Calu3 (cell line): ENCODE data around the gene KRT7. TPM values are rescaled to one million over a fixed set of nuclear protein-coding genes. Genes with fewer than 3 reads are reported as not detected.

ENCODE experiments used
- Bru-seq: library from RNA; stranded (reverse); fragments of 400-500 nt; gene quantifications from one replicate; lab custom pipeline; 2021; lab: Mats Ljungman, UMichigan
- BruChase-seq, 2 experiments: library from RNA; stranded (reverse); fragments of 400-500 nt; gene quantifications; one replicate each; lab custom pipeline; 2021; lab: Mats Ljungman, UMichigan
- BruUV-seq: library from RNA; stranded (reverse); fragments of 400-500 nt; replicated peaks from 2 replicates; lab custom pipeline; 2021; lab: Mats Ljungman, UMichigan
- CTCF ChIA-PET: fragments of 300-600 bp; sonication (Branson Sonifier 250); formaldehyde crosslinking; loops from one replicate; lab custom pipeline; 2022; ENCODE audit warnings: antibody characterized with exemption; lab: Charles Lee
- DNase-seq: peaks from one replicate; pipeline ENCODE4 v3.0.0; 2022
- H3K27ac Mint-ChIP-seq: one replicate; pipeline ENCODE4 v1.8.0; 2022; ENCODE audit warnings: mixed read lengths; ENCODE audit not compliant: unreplicated experiment
- H3K27me3 Mint-ChIP-seq: one replicate; pipeline ENCODE4 v1.8.0; 2022; ENCODE audit warnings: mixed read lengths; ENCODE audit not compliant: unreplicated experiment
- H3K36me3 Mint-ChIP-seq: one replicate; pipeline ENCODE4 v1.8.0; 2022; ENCODE audit warnings: mild to moderate bottlenecking, moderate library complexity, mixed read lengths; ENCODE audit not compliant: insufficient read depth, unreplicated experiment
- H3K4me1 Mint-ChIP-seq: one replicate; pipeline ENCODE4 v1.8.0; 2022; ENCODE audit warnings: mild to moderate bottlenecking, low read depth, mixed read lengths; ENCODE audit not compliant: unreplicated experiment
- H3K4me3 Mint-ChIP-seq: one replicate; pipeline ENCODE4 v1.8.0; 2022; ENCODE audit warnings: mild to moderate bottlenecking, low read depth, moderate library complexity, mixed read lengths; ENCODE audit not compliant: unreplicated experiment
- H3K9me3 Mint-ChIP-seq: one replicate; pipeline ENCODE4 v1.8.0; 2022; ENCODE audit warnings: low read depth, mixed read lengths; ENCODE audit not compliant: unreplicated experiment
- CTCF ChIP-seq: fragments of 200-600 bp; IDR thresholded peaks from one replicate; pipeline ENCODE4 v1.8.0; 2022; ENCODE audit warnings: antibody characterized with exemption; ENCODE audit not compliant: unreplicated experiment
- intact Hi-C: fragments of 100-400 bp; cut with micrococcal nuclease; formaldehyde crosslinking; loops from one replicate; pipeline ENCODE4 v1.10.0; 2022; ENCODE audit not compliant: unreplicated experiment
- long read RNA-seq: library from polyadenylated mRNA; stranded (forward); transcript quantifications from one replicate; pipeline ENCODE4 v2.0.0, GENCODE V29; 2022
- total RNA-seq: library from RNA; stranded (reverse); gene quantifications from 2 replicates; pipeline ENCODE4 v1.2.3, GENCODE V29; 2022

KRT7 gene
- total RNA-seq (2,370 and 2,828 TPM in 2 replicates), Bru-seq, nascent RNA (percentile 99 among the genes with signal in this experiment), BruChase-seq, experiment 1, labeled RNA remaining after a 6-hour chase (percentile 99 among the genes with signal in this experiment), BruChase-seq, experiment 2, labeled RNA remaining after a 2-hour chase (percentile 99 among the genes with signal in this experiment)
- long read RNA-seq, transcript KRT7-208 (2 exons, 629 nt): minor isoform, 13 of 3,226 reads
- long read RNA-seq, transcript KRT7-201 (9 exons, 1,754 nt): major isoform, 2,820 of 3,226 reads
- long read RNA-seq, partial matches to known transcripts: 187 of 3,226 reads
- long read RNA-seq, other reads (novel, unspliced or antisense): 205 of 3,226 reads

DNA sequence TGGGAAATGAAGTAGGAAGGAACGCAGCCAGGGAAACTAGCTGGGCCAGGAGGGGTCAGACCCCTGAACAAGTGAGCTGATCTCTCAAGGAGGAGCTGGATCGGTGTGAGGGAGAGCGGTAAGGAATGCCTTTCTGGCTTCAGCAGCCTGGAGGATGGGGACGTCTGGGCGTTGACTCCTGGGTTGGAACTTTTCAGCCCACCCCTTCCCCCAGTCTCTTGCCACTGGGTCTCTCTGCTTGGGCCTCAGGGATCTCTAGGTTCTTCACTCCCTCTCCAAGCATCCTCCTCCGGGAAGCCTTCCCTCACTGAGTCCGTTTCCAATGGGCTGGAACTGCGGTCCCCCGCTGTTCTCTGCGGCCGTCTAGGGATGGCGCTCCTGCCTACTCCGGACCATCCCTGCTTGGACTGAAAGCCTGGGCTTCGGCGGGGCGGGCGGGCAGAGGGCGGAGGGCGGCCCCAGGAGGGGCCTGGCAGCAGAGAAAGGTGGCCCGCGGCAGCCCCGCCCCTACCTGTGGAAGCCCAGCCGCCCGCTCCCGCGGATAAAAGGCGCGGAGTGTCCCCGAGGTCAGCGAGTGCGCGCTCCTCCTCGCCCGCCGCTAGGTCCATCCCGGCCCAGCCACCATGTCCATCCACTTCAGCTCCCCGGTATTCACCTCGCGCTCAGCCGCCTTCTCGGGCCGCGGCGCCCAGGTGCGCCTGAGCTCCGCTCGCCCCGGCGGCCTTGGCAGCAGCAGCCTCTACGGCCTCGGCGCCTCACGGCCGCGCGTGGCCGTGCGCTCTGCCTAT, at the start of gene KRT7:
Gene KRT7 (plus strand): TSS at position 570 of the 788 bp plus-strand sequence. CDS start 54 bp downstream, at position 624.
- Mint-ChIP-seq H3K4me1 (peaks cover 64% of the 10 kb centered on the region), H3K27ac (peak within 1 kb of the TSS; percentile 97), H3K27me3 (no peaks in the 10 kb centered on the region), H3K4me3 (peak within 1 kb of the TSS; percentile 85), H3K9me3 (no peaks in the 10 kb centered on the region), H3K36me3 (peaks cover 83% of the 10 kb centered on the region)
- BruUV-seq: TSS peak; percentile 79
- CTCF ChIA-PET: interaction anchor here (1.9 kb wide), 1 partner anchor 11 kb away, joined by 5 read pairs; no protein-coding TSS in a partner anchor
- DNase-seq: peak; percentile 92
- intact Hi-C loops: loop anchor here (10.0 kb wide), 1 partner anchor 52 kb away; no protein-coding TSS in a partner anchor
- no peak for TF ChIP-seq CTCF

GRCh38 chr12:52183544-52183910, 49.5 kb upstream of the KRT7 start:
- H3K4me3 Mint-ChIP-seq: no peak overlapping the region
- BruUV-seq: no TSS peak
- TF ChIP-seq CTCF: no peak
- no peak for DNase-seq
- CTCF ChIA-PET: no interaction called here
- intact Hi-C loops: no loop called here
- H3K4me1 Mint-ChIP-seq: peaks cover 32% of the 10 kb centered on the region
- H3K27ac Mint-ChIP-seq: no peak overlapping the region
- H3K27me3 Mint-ChIP-seq: no peaks in the 10 kb centered on the region
- no peaks in the 10 kb centered on the region for H3K9me3 Mint-ChIP-seq
- H3K36me3 Mint-ChIP-seq: peaks cover 48% of the 10 kb centered on the region

DNA sequence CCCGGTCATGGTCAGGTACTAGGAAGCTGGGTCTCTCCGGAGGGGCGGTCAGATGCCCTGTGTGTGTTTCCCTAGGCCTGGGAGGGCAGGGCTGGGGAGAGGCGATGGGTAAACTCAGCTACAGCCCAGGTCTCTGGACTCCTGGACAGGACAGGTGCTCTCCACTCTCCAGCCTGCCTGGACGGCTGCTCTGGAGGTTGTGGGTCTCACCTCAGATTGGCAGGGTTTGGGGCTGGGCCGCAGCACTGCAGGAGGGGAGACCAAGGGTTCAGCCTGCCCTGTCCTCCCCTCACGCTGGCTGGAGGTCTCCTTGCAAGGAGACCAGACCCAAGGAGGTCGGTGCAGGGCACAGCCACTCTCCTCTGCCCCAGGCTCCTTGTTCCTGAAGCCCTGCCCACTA, 49.1 kb upstream of the KRT7 start:
- no peak for DNase-seq
- Mint-ChIP-seq H3K27ac (no peak overlapping the region), H3K4me3 (no peak overlapping the region), H3K36me3 (peaks cover 50% of the 10 kb centered on the region), H3K4me1 (peaks cover 36% of the 10 kb centered on the region), H3K27me3 (no peaks in the 10 kb centered on the region), H3K9me3 (no peaks in the 10 kb centered on the region)
- no peak for TF ChIP-seq CTCF
- intact Hi-C loops: no loop called here
- CTCF ChIA-PET: no interaction called here
- no TSS peak for BruUV-seq

DNA sequence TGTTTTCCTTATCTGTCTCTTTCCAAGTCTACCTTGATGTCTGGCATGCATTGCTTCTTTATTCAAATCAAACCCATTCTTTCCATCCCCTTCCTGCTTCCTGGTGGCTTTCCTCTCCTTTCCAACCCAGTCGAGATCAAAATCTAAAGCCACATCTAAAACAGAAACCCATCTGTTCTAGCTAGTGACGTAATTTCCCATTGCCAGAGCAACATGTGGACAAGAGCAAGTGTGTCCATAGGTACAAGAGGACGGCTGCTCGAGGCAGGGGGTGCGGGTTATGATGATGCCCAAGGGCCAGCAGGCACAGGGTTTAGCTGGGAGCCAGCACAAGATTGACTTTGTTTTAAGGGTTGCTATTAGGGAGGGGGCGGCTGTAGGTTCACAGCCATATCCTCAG, 48.2 kb upstream of the KRT7 start:
- no peak overlapping the region for H3K4me3 Mint-ChIP-seq
- peaks cover 59% of the 10 kb centered on the region for H3K36me3 Mint-ChIP-seq
- BruUV-seq: no TSS peak
- peaks cover 44% of the 10 kb centered on the region for H3K4me1 Mint-ChIP-seq
- CTCF ChIA-PET: no interaction called here
- TF ChIP-seq CTCF: no peak
- H3K27ac Mint-ChIP-seq: no peak overlapping the region
- no peaks in the 10 kb centered on the region for H3K9me3 Mint-ChIP-seq
- DNase-seq: no peak
- no peaks in the 10 kb centered on the region for H3K27me3 Mint-ChIP-seq
- intact Hi-C loops: no loop called here
